ENCODE measurements around the gene RSPH9. TPM values are rescaled to one million over a fixed set of nuclear protein-coding genes. Genes with fewer than 3 reads are reported as not detected.

The RSPH9 gene
- polyA plus RNA-seq (2011; rRNA removed) = 0.37 and 0.51 TPM in 2 replicates
- polyA minus RNA-seq (2011; rRNA and poly(A)+ RNA removed) = 0.14 and 0.17 TPM in 2 replicates

DNA sequence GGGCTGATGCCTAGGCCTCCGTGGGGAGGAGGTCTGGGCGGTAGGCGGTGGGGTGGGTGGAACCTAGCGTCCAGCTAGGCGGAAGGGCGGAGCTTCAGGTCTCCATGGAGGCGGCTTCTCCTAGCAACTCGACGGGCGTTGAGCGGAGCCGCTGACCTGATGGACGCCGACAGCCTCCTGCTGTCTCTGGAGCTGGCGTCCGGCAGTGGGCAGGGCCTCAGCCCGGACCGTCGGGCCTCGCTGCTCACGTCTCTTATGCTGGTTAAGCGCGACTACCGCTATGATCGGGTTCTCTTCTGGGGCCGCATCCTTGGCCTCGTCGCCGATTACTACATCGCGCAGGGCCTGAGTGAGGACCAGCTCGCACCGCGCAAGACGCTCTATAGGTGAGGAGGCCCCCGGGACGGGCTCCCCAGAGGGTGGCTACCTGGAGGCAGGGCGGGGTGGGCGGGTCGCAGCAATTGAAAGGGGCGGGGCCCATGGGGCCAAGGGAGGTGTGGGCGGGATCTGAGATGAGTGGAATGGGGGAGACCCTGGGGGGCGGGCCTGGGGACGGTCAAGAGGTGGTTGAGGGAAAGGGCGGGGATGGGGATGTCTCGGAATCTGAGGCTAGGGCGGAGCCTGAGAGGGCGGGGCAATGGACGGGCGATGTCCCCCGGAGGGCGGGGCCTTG is at the start of gene RSPH9:
TSS of gene RSPH9 (plus strand) at position 97 of the 673 bp plus-strand sequence. CDS start at position 160, 63 bp downstream.
- ChIA-PET POLR2A (interaction anchor here (1.6 kb wide), 2 partner anchors 9 to 15 kb away, joined by 8 to 14 read pairs; partner anchors contain the start of genes GTPBP2 and MAD2L1BP), CTCF (interaction anchor here (0.5 to 1.6 kb wide), 5 partner anchors 20 to 434 kb away, joined by 3 to 5 read pairs (median 4); no protein-coding TSS in a partner anchor)
- TF ChIP-seq CTCF (IDR thresholded peaks at IDR 0.05; ENCODE audit: low read depth, low read length) = no peak
- Histone ChIP-seq H3K4me3 (ENCODE audit: low read depth, low read length) (peak within 1 kb of the TSS; percentile 61), H3K27me3 (ENCODE audit: control insufficient read depth, insufficient read depth, low read length) (no peaks in the 10 kb centered on the region), H3K9me3 (ENCODE audit: control insufficient read depth, insufficient read depth, low read length) (no peaks in the 10 kb centered on the region), H3K27ac (ENCODE audit: low read depth, low read length) (peak within 1 kb of the TSS; percentile 21)
- DNase-seq (ENCODE audit: low read depth, low spot score) = no peak

GRCh38 chr6:43600595-43600994 is 44.2 kb upstream of the RSPH9 start:
- no peak for TF ChIP-seq CTCF (IDR thresholded peaks at IDR 0.05; ENCODE audit: low read depth, low read length)
- Histone ChIP-seq H3K9me3 (ENCODE audit: control insufficient read depth, insufficient read depth, low read length) (no peaks in the 10 kb centered on the region), H3K27ac (ENCODE audit: low read depth, low read length) (no peak overlapping the region), H3K27me3 (ENCODE audit: control insufficient read depth, insufficient read depth, low read length) (no peaks in the 10 kb centered on the region), H3K4me3 (ENCODE audit: low read depth, low read length) (no peak overlapping the region)
- CTCF ChIA-PET = interaction anchor here (1.0 kb wide), 1 partner anchor 8 kb away, joined by 4 read pairs; no protein-coding TSS in a partner anchor
- POLR2A ChIA-PET = no interaction called here
- DNase-seq (ENCODE audit: low read depth, low spot score) = no peak

DNA sequence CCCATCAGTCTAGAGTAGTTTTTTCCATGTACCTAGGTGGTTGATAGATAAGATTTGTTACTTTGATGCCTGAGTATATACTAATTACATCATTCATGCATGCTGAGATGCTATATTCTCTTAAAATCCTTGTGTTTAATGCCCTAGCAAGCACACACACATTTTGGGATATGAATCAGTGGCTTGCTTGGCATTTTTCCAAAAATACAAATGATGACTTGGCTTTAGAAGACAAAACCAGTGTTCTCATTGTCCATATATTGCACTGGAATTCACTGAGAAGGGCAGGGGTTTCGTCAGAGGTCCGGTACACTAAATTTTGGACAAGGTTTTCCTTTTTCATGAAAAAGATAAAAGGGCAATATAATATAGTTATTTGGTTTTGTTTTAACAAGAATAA is 40.7 kb upstream of the RSPH9 start:
- H3K4me3 ChIP-seq (ENCODE audit: low read depth, low read length) = no peak overlapping the region
- no peak for TF ChIP-seq CTCF (IDR thresholded peaks at IDR 0.05; ENCODE audit: low read depth, low read length)
- H3K9me3 ChIP-seq (ENCODE audit: control insufficient read depth, insufficient read depth, low read length) = no peaks in the 10 kb centered on the region
- ChIA-PET CTCF (interaction anchor here (1.5 kb wide), 1 partner anchor 10 kb away, joined by 5 read pairs; no protein-coding TSS in a partner anchor), POLR2A (no interaction called here)
- no peak overlapping the region for H3K27ac ChIP-seq (ENCODE audit: low read depth, low read length)
- no peaks in the 10 kb centered on the region for H3K27me3 ChIP-seq (ENCODE audit: control insufficient read depth, insufficient read depth, low read length)
- peak; percentile 27 for DNase-seq (ENCODE audit: low read depth, low spot score)

- ChIA-PET CTCF (interaction anchor here (1.0 kb wide), 1 partner anchor 12 kb away, joined by 3 read pairs; no protein-coding TSS in a partner anchor), POLR2A (no interaction called here)
- TF ChIP-seq CTCF (IDR thresholded peaks at IDR 0.05; ENCODE audit: low read depth, low read length) = no peak
- Histone ChIP-seq H3K27ac (ENCODE audit: low read depth, low read length) (no peak overlapping the region), H3K4me3 (ENCODE audit: low read depth, low read length) (no peak overlapping the region), H3K9me3 (ENCODE audit: control insufficient read depth, insufficient read depth, low read length) (no peaks in the 10 kb centered on the region), H3K27me3 (ENCODE audit: control insufficient read depth, insufficient read depth, low read length) (no peaks in the 10 kb centered on the region)
- DNase-seq (ENCODE audit: low read depth, low spot score) = no peak
Measured at GRCh38 chr6:43606019-43606418, 38.8 kb upstream of the RSPH9 start.

GRCh38 chr6:43608310-43608763 is 36.5 kb upstream of the RSPH9 start:
- Histone ChIP-seq H3K27ac (ENCODE audit: low read depth, low read length) (no peak overlapping the region), H3K9me3 (ENCODE audit: control insufficient read depth, insufficient read depth, low read length) (no peaks in the 10 kb centered on the region), H3K27me3 (ENCODE audit: control insufficient read depth, insufficient read depth, low read length) (no peaks in the 10 kb centered on the region), H3K4me3 (ENCODE audit: low read depth, low read length) (no peak overlapping the region)
- ChIA-PET CTCF (interaction anchor here (0.5 to 2.5 kb wide), 32 partner anchors 8 to 990 kb away, joined by 3 to 32 read pairs (median 4); partner anchors contain the start of genes GTPBP2 and MRPS18A), POLR2A (no interaction called here)
- peak; percentile 61 for DNase-seq (ENCODE audit: low read depth, low spot score)
- peak; percentile 93 for TF ChIP-seq CTCF (IDR thresholded peaks at IDR 0.05; ENCODE audit: low read depth, low read length)

Data from AG04450 (cell line).